MM.1S (cell line): Measurements from ENCODE around the gene RABL6.

ENCODE experiments used
- EZH2 ChIP-seq: fragments of 300-600 bp; sonication (generic); optimal IDR thresholded peaks from 2 replicates; pipeline ENCODE3; 2017; ENCODE audit warnings: low read depth, mild to moderate bottlenecking, antibody characterized with exemption, low read length, mixed read lengths
- EZH2phosphoT487 ChIP-seq: fragments of 300-600 bp; sonication (generic); IDR thresholded peaks from 2 replicates; pipeline ENCODE4 v1.6.1; 2018; ENCODE audit warnings: antibody characterized with exemption, low read length
- TF ChIP-seq, protein P1 (sequence below): fragments of 300-600 bp; sonication (generic); IDR thresholded peaks from 2 replicates; pipeline ENCODE4 v1.5.1; 2016; ENCODE audit warnings: antibody characterized with exemption, low read length, mixed read lengths

DNA sequence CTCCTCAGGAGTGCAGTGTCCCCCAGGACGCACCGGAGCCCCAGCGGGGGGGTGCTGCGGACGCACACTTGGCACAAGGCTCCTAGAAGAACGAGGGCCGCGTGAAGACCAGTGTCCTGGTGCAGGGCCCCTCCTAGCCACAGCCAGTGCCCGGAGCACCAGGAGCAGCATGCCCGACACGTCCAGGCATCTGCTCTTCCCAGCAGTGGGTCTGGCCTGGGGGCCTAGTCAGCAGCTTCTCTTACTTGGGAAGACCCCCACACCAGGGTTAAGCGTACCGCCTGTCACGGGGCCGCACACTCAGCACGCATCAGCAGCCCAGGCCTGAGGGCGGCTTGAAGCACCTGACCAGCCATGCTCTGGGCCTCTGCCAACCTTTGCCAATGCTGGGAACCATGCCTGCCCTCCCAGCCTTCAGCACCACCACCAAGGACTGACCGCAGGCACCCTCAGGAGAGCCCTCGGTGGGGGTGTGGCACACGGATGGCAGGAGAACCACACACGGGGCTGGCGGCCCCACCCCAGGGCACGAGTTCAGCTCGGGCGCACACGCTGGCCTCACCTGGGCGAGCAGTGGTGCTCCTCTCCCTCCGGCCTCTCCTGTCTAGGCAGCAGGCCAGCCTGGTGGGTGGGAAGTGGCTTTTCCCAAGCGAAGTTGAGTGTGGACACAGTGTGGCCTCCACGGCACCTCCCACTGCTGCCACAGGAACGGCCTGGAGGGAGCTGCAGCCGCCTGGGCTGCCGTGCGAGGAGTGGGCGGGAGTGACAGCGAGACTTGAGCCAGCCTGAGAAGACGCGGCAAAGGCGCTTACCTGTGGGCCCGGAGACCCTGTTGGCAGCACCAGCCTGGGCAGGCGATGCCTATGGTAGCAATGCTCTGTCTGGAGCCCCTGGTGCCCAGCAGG is 22.5 kb downstream of the RABL6 start:
- TF ChIP-seq, protein P1, sequence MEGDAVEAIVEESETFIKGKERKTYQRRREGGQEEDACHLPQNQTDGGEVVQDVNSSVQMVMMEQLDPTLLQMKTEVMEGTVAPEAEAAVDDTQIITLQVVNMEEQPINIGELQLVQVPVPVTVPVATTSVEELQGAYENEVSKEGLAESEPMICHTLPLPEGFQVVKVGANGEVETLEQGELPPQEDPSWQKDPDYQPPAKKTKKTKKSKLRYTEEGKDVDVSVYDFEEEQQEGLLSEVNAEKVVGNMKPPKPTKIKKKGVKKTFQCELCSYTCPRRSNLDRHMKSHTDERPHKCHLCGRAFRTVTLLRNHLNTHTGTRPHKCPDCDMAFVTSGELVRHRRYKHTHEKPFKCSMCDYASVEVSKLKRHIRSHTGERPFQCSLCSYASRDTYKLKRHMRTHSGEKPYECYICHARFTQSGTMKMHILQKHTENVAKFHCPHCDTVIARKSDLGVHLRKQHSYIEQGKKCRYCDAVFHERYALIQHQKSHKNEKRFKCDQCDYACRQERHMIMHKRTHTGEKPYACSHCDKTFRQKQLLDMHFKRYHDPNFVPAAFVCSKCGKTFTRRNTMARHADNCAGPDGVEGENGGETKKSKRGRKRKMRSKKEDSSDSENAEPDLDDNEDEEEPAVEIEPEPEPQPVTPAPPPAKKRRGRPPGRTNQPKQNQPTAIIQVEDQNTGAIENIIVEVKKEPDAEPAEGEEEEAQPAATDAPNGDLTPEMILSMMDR: no peak
- TF ChIP-seq EZH2: no peak
- no peak for TF ChIP-seq EZH2phosphoT487
